GM23248 (cell line): ENCODE results near the gene RASGEF1B. TPM values are rescaled to one million over a fixed set of nuclear protein-coding genes. Genes with fewer than 3 reads are reported as not detected.

Experiments used
- DNase-seq: peaks from one replicate; pipeline ENCODE4 v3.0.0-alpha.2; 2015
- H2AFZ ChIP-seq: fragments of 200-600 bp; sonication (generic); 2 replicates; pipeline ENCODE4 v1.6.1; 2016; ENCODE audit warnings: antibody characterized with exemption
- H3F3A ChIP-seq: fragments of 200-600 bp; sonication (generic); 2 replicates; pipeline ENCODE4 v1.6.1; 2016; ENCODE audit warnings: mild to moderate bottlenecking, antibody characterized with exemption, mixed run types; ENCODE audit not compliant: insufficient read depth
- H3K27ac ChIP-seq: fragments of 200-600 bp; sonication (generic); 2 replicates; pipeline ENCODE4 v1.5.1; 2016; ENCODE audit warnings: mild to moderate bottlenecking
- H3K27me3 ChIP-seq: fragments of 200-600 bp; sonication (generic); replicated peaks from 2 replicates; pipeline ENCODE4 v1.6.1; 2016; ENCODE audit warnings: mild to moderate bottlenecking; ENCODE audit not compliant: insufficient read depth
- H3K36me3 ChIP-seq: fragments of 200-600 bp; sonication (generic); 2 replicates; pipeline ENCODE4 v1.6.1; 2016; ENCODE audit warnings: low read depth, mild to moderate bottlenecking
- H3K4me1 ChIP-seq: fragments of 200-600 bp; sonication (generic); 2 replicates; pipeline ENCODE4 v1.6.1; 2016; ENCODE audit warnings: mild to moderate bottlenecking; ENCODE audit not compliant: insufficient read depth
- H3K4me2 ChIP-seq: fragments of 200-600 bp; sonication (generic); one replicate; pipeline ENCODE4 v1.6.1; 2016; ENCODE audit warnings: mild to moderate bottlenecking; ENCODE audit not compliant: unreplicated experiment
- H3K4me3 ChIP-seq: fragments of 200-600 bp; sonication (generic); 2 replicates; pipeline ENCODE4 v1.5.1; 2016; ENCODE audit warnings: mild to moderate bottlenecking
- H3K79me2 ChIP-seq: fragments of 200-600 bp; sonication (generic); 2 replicates; pipeline ENCODE4 v1.6.1; 2016; ENCODE audit warnings: mild to moderate bottlenecking; ENCODE audit not compliant: insufficient read depth
- H3K9ac ChIP-seq: fragments of 200-600 bp; sonication (generic); 2 replicates; pipeline ENCODE4 v1.6.1; 2016; ENCODE audit warnings: mild to moderate bottlenecking
- H3K9me2 ChIP-seq: fragments of 200-600 bp; sonication (generic); 2 replicates; pipeline ENCODE4 v1.6.1; 2016; ENCODE audit warnings: mixed run types, mild to moderate bottlenecking, moderate library complexity; ENCODE audit not compliant: insufficient read depth
- H3K9me3 ChIP-seq: fragments of 200-600 bp; sonication (generic); one replicate; pipeline ENCODE4 v1.6.1; 2017; ENCODE audit warnings: low read depth
- H4K20me1 ChIP-seq: fragments of 200-600 bp; sonication (generic); 2 replicates; pipeline ENCODE4 v1.6.0; 2016; ENCODE audit not compliant: insufficient read depth
- EZH2 ChIP-seq: fragments of 200-600 bp; sonication (generic); IDR thresholded peaks from 2 replicates; pipeline ENCODE4 v1.6.1; 2018; ENCODE audit warnings: antibody characterized with exemption, mild to moderate bottlenecking; ENCODE audit not compliant: insufficient read depth, poor library complexity, severe bottlenecking
- EZH2phosphoT487 ChIP-seq: fragments of 200-600 bp; sonication (generic); IDR thresholded peaks from 2 replicates; pipeline ENCODE4 v1.6.1; 2018; ENCODE audit warnings: antibody characterized with exemption, moderate library complexity, mild to moderate bottlenecking, low read depth; ENCODE audit not compliant: insufficient read depth
- WGBS, 2 experiments: methylation state at CpG; one replicate each; pipeline ENCODE4 v1.1.6; 2015 to 2017; ENCODE audit warnings: low lambda C conversion rate in 2 of 2, low coverage in 1 of 2; ENCODE audit errors: missing lambda C conversion rate in 2 of 2; 5-methylcytosine and 5-hydroxymethylcytosine counted together
- in situ Hi-C: fragments of 300-500 bp; cut with MboI; formaldehyde crosslinking; loops from 2 replicates; pipeline ENCODE4 v1.15.0; 2020
- polyA plus RNA-seq: library from polyadenylated mRNA; unstranded; fragments of >200 nt; fragmentation: Nextera tagmentation; extraction: Ambion mirVana; gene quantifications from 2 replicates; pipeline ENCODE4 v1.2.1, GENCODE V29; 2016
- total RNA-seq: library from RNA; depleted of rRNA; stranded (reverse); fragments of >200 nt; shearing (Covaris generic); gene quantifications from 2 replicates; pipeline ENCODE4 v1.2.3, GENCODE V29; 2014

The RASGEF1B gene
- total and polyA plus RNA-seq, 2 experiments from 2014 or later, result 0.09 TPM; not detected in 1

DNA sequence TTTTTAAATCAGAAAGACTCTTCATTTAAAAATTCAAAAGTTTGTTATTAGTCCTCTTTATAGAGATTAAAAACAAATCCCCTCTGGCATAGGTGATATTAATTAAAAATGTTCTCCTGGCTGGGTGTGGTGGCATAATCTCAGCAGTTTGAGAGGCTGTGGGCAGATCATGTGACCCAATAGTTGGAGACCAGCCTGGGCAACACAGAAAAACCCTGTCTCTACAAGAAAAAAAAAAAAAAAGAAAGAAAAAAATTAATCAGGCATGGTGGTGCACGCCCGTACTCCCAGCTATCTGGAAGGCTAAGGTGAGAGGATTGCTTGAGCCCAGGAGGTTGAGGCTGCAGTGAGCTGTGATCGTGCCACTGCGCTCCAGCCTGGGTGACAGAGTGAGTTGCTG lies 38.9 kb downstream of the RASGEF1B start:
- no peaks in the 10 kb centered on the region for H3K9me3 ChIP-seq
- in situ Hi-C loops, result no loop called here
- WGBS, 2 experiments, result 79% methylated on average over 4 of the region's 4 CpGs

DNA sequence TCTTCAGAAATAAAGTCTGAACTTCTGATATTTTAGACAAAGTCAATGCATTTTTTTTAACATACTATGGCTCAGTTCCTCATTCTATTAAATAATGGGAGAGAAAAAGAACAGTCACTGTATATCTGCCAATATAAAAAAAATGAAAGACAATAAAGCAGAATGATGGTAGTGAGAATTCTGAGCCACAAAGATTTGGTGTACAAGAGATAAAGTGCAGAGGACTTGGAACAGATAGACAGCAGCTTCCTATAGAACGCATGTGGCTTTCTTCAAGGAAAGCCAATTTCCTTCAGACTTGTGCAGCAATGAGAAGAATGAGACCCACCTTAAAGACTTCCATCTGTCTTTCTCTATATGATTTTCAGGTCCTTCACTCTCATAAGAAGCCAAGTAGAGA lies 39.7 kb downstream of the RASGEF1B start:
- TF ChIP-seq EZH2phosphoT487 (no peak), EZH2 (no peak)
- H3K36me3 ChIP-seq, result no peaks in the 10 kb centered on the region
- H2AFZ ChIP-seq, result no peak overlapping the region
- H3F3A ChIP-seq, result no peaks in the 10 kb centered on the region
- 88 to 92% methylated on average over 1 of the region's 1 CpG for WGBS, 2 experiments
- H3K9me3 ChIP-seq, result no peaks in the 10 kb centered on the region
- H3K27me3 ChIP-seq, result no peaks in the 10 kb centered on the region
- no peak overlapping the region for H3K27ac ChIP-seq
- no peak overlapping the region for H3K9ac ChIP-seq
- H3K79me2 ChIP-seq, result no peaks in the 10 kb centered on the region
- no peaks in the 10 kb centered on the region for H4K20me1 ChIP-seq
- no peaks in the 10 kb centered on the region for H3K4me1 ChIP-seq
- no peak overlapping the region for H3K4me3 ChIP-seq
- DNase-seq, result no peak
- no peak overlapping the region for H3K4me2 ChIP-seq
- no peaks in the 10 kb centered on the region for H3K9me2 ChIP-seq
- in situ Hi-C loops, result no loop called here

More for the DNA sequence above, 38.9 kb downstream of the RASGEF1B start:
- no peak for DNase-seq
- H3K9me2 ChIP-seq, result no peaks in the 10 kb centered on the region
- no peak overlapping the region for H3K27ac ChIP-seq
- no peaks in the 10 kb centered on the region for H3K4me1 ChIP-seq
- no peak overlapping the region for H2AFZ ChIP-seq
- H3K4me2 ChIP-seq, result no peak overlapping the region
- no peaks in the 10 kb centered on the region for H4K20me1 ChIP-seq
- H3K9ac ChIP-seq, result no peak overlapping the region
- H3K79me2 ChIP-seq, result no peaks in the 10 kb centered on the region
- H3K27me3 ChIP-seq, result no peaks in the 10 kb centered on the region
- no peaks in the 10 kb centered on the region for H3K36me3 ChIP-seq
- TF ChIP-seq EZH2phosphoT487, result no peak
- TF ChIP-seq EZH2, result no peak
- no peaks in the 10 kb centered on the region for H3F3A ChIP-seq
- H3K4me3 ChIP-seq, result no peak overlapping the region

DNA sequence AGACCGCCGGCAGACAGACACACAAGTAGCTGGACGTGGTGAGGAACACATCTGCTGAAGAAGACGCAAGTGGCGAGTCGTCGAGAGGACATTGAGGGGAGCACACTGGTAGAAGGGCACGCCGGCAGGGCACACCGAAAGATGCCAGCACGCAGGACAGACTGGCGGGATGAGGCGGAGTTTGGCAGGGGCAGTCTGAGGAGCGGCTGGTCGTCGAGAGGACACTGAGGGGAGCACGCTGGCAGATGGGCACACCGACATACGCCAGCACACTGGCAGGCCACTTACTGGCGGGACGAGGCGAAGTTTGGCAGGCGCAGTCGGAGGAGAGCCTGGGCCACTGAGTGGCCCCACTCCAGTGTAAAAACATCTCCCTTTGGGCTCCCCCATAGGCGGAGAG lies 42.1 kb downstream of the RASGEF1B start:
- no peaks in the 10 kb centered on the region for H3K27me3 ChIP-seq
- no peaks in the 10 kb centered on the region for H3K9me3 ChIP-seq
- no peak overlapping the region for H3K27ac ChIP-seq
- no peaks in the 10 kb centered on the region for H3F3A ChIP-seq
- H3K4me1 ChIP-seq, result no peaks in the 10 kb centered on the region
- H3K4me3 ChIP-seq, result no peak overlapping the region
- no peaks in the 10 kb centered on the region for H3K36me3 ChIP-seq
- no peak overlapping the region for H3K4me2 ChIP-seq
- no peaks in the 10 kb centered on the region for H4K20me1 ChIP-seq
- H3K79me2 ChIP-seq, result no peaks in the 10 kb centered on the region
- DNase-seq, result no peak
- in situ Hi-C loops, result no loop called here
- no peak overlapping the region for H3K9ac ChIP-seq
- no peak overlapping the region for H2AFZ ChIP-seq
- 87 to 91% methylated on average over 25 of the region's 25 CpGs for WGBS, 2 experiments
- no peaks in the 10 kb centered on the region for H3K9me2 ChIP-seq
- no peak for TF ChIP-seq EZH2phosphoT487

DNA sequence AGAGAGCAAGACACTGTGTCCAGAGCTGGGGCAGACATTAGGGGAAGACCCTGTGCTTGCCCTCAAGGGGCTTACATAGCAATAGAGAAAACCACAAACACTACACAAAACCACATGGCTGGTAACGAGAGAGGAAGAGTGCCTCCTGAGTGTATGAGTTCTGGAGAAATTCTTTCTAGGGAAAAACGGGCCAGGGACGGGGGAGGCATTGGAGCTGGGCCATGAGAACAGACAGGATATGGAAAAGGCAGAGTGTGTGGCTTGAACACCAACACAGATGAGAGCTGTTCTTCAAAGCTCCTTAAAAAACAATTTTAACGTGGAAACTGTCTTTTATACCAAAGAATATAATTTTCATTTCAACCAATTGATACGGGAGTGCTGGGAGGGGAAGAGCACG lies 42.7 kb downstream of the RASGEF1B start:
- no peak overlapping the region for H3K4me2 ChIP-seq
- no peak for TF ChIP-seq EZH2phosphoT487
- TF ChIP-seq EZH2, result no peak
- H2AFZ ChIP-seq, result no peak overlapping the region
- H3K27ac ChIP-seq, result no peak overlapping the region
- H3K4me3 ChIP-seq, result no peak overlapping the region
- H3K4me1 ChIP-seq, result no peaks in the 10 kb centered on the region
- no peaks in the 10 kb centered on the region for H4K20me1 ChIP-seq
- H3K9ac ChIP-seq, result no peak overlapping the region
- 57 to 60% methylated on average over 6 of the region's 6 CpGs for WGBS, 2 experiments
- no peaks in the 10 kb centered on the region for H3K36me3 ChIP-seq
- H3K79me2 ChIP-seq, result no peaks in the 10 kb centered on the region
- DNase-seq, result no peak
- no peaks in the 10 kb centered on the region for H3K9me3 ChIP-seq
- no peaks in the 10 kb centered on the region for H3F3A ChIP-seq
- no peaks in the 10 kb centered on the region for H3K27me3 ChIP-seq
- in situ Hi-C loops, result no loop called here
- no peaks in the 10 kb centered on the region for H3K9me2 ChIP-seq

DNA sequence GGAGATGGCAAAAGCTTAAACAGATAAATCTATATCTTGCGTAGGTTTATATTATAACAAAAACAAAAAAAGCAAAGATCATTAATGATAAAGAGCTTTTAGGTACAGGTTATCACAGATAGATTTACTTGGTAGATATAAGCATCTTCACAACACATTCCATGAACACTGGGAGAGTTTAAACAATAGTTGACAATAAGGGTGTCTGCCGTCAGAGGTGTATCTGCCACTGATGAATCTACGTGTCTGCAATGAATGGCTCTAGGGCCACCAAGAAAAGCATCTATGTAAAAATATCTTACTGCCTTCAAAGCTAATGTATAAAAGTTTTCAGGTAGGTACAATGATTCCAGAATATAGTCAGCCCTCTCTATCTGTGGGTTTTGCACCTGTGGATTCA lies 43.7 kb downstream of the RASGEF1B start:
- in situ Hi-C loops, result no loop called here
- H3K36me3 ChIP-seq, result no peaks in the 10 kb centered on the region
- no peak for TF ChIP-seq EZH2
- no peak for TF ChIP-seq EZH2phosphoT487
- WGBS, 2 experiments, result 78 to 90% methylated on average over 3 of the region's 3 CpGs
- no peak for DNase-seq
- H3K9me2 ChIP-seq, result no peaks in the 10 kb centered on the region
- H3K4me2 ChIP-seq, result no peak overlapping the region
- H3F3A ChIP-seq, result no peaks in the 10 kb centered on the region
- H3K4me3 ChIP-seq, result no peak overlapping the region
- H3K4me1 ChIP-seq, result no peaks in the 10 kb centered on the region
- H3K27me3 ChIP-seq, result 0 out of 2 replicates have a peak, but pooled peaks cover 7% of the 10 kb centered on the region
- H3K79me2 ChIP-seq, result no peaks in the 10 kb centered on the region
- H2AFZ ChIP-seq, result no peak overlapping the region
- no peaks in the 10 kb centered on the region for H3K9me3 ChIP-seq
- no peak overlapping the region for H3K9ac ChIP-seq
- no peaks in the 10 kb centered on the region for H4K20me1 ChIP-seq
- H3K27ac ChIP-seq, result no peak overlapping the region
